ENCODE results near the gene RNF220. TPM values are rescaled to one million over a fixed set of nuclear protein-coding genes. Genes with fewer than 3 reads are reported as not detected.

The RNF220 gene
- total and polyA plus RNA-seq, 11 donors, result 54.2 to 108 (median 62.4) TPM

DNA sequence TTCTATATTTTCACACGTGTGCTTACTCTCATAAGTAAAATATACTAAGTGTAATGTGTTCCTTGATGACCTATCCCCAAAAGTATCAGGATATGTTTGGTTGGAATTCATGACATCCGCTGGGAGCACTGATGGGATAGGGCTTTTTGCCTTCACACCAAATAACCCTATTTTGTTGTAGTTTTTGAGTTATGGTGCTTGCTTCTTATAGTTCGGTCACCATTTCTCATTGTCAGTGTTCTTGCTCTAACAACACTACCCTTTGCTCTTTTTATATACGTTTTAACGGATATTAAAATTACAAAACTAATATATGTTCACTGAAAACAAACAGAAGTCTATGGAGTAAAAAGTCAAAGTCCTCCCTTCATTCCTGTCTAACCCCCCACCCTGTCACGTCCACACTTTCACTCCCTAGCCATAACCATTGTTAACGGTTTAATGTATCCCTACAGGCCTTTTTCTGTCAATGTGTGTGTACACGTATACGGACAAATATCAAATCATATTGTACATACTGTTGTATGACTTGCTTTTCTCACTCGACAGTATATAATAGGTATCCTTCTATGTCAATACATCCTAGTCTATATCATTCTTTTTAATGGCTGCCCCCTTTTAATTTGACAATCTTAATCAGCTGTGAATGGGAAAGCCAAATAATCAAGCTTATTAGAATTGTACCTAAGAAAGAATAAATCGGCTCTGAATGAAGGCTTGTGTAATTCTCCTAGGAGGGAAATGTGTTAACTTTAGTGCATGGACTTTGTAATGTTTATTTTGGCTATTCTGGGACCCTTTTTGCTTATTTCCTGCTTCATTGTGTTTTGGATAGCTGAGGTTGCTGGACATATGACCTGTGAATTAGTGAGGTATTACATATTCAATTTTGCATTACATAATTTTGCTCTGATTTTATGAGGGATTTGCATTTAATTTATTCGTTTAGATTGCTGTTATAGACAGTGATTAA lies 3.5 kb upstream of the RNF220 start:
- Histone ChIP-seq H3K36me3 (no peaks in the 10 kb centered on the region), H3K4me3 (no peak overlapping the region), H3K27ac (no peak overlapping the region), H3K27me3 (peaks cover 4 to 86% (median 38%) of the 10 kb centered on the region in 9 donors), H3K4me1 (peaks cover 0 to 22% (median 14%) of the 10 kb centered on the region in 12 donors), H3K9me3 (no peaks in the 10 kb centered on the region)
- intact Hi-C loops (cut with DNase I), result loop anchor here in 1 of 10 donors (5.0 kb wide), 1 partner anchor 81 kb away; no protein-coding TSS in a partner anchor
- ATAC-seq (no peak), DNase-seq (no peak)
- 84 to 85% (median 84%) methylated on average over 12 of the region's 12 CpGs for WGBS, 4 donors
- TF ChIP-seq, protein P1, sequence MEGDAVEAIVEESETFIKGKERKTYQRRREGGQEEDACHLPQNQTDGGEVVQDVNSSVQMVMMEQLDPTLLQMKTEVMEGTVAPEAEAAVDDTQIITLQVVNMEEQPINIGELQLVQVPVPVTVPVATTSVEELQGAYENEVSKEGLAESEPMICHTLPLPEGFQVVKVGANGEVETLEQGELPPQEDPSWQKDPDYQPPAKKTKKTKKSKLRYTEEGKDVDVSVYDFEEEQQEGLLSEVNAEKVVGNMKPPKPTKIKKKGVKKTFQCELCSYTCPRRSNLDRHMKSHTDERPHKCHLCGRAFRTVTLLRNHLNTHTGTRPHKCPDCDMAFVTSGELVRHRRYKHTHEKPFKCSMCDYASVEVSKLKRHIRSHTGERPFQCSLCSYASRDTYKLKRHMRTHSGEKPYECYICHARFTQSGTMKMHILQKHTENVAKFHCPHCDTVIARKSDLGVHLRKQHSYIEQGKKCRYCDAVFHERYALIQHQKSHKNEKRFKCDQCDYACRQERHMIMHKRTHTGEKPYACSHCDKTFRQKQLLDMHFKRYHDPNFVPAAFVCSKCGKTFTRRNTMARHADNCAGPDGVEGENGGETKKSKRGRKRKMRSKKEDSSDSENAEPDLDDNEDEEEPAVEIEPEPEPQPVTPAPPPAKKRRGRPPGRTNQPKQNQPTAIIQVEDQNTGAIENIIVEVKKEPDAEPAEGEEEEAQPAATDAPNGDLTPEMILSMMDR (IDR thresholded peaks at IDR 0.05), result no peak
- TF ChIP-seq POLR2A (IDR thresholded peaks at IDR 0.05), result no peak

DNA sequence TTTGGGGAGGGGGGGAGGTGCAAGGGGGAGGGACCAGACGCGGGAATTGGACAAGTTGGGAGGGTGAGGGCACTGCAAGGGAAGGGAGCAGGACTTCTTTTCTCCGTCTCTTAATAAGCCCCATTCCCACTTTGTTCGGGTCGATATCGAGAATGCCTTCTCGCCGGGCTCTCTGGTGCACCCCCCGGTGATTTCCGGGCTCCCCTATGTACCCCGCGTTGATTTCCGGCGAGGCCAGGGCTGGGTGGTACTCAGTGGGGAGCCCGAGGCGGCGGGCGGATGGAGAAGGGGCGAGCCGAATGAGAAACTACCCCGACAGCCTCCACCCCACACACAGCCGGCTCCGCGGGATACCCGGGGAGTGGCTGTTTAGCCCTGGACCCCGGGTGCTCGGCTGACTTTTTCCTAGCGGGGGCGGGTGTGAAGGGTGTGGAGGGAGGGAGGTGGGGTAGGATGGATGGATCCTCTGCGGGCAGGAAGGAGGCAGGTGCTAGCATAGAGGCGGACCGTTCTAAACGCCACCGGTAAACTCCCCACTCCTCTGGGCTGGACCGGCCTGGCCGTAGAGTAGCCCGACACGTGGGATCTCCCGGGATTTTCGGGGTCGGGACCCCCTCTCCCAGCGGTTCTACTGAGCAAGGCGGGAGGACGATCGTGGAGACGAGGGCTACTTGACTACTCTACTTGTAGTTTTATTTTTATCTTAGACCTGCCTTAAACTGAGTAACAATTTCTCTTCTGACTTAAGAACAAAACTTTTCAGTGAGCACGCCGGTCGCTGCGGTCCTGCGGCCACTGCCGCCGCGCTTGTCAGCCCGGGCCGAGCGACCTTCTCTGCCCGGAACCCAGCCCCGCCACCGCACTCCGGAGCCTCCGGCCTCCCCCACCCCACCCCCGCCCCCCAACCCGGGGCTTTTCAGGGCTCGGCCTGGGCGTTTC lies 1.0 kb downstream of the RNF220 start:
- ATAC-seq (peak in 3 of 4 donors; percentile 39 to 60 (median 44)), DNase-seq (peak in 2 of 5 donors; percentile 12 to 61)
- TF ChIP-seq POLR2A (IDR thresholded peaks at IDR 0.05), result no peak
- TF ChIP-seq, protein P1 (IDR thresholded peaks at IDR 0.05), result no peak
- Histone ChIP-seq H3K27ac (peak overlapping the region in 7 of 12 donors; percentile 3 to 71 (median 46)), H3K4me1 (peaks cover 10 to 52% (median 27%) of the 10 kb centered on the region in 12 donors), H3K4me3 (peak overlapping the region; percentile 24 to 66 (median 54)), H3K9me3 (no peaks in the 10 kb centered on the region), H3K27me3 (peaks cover 41 to 97% (median 77%) of the 10 kb centered on the region in 9 donors), H3K36me3 (no peaks in the 10 kb centered on the region)
- intact Hi-C loops (cut with DNase I), result loop anchor here in 2 of 10 donors (2.0 kb wide), 2 partner anchors 15 to 95 kb away; no protein-coding TSS in a partner anchor
- 1% methylated on average over 36 to 66 of the region's 66 CpGs for WGBS, 4 donors

DNA sequence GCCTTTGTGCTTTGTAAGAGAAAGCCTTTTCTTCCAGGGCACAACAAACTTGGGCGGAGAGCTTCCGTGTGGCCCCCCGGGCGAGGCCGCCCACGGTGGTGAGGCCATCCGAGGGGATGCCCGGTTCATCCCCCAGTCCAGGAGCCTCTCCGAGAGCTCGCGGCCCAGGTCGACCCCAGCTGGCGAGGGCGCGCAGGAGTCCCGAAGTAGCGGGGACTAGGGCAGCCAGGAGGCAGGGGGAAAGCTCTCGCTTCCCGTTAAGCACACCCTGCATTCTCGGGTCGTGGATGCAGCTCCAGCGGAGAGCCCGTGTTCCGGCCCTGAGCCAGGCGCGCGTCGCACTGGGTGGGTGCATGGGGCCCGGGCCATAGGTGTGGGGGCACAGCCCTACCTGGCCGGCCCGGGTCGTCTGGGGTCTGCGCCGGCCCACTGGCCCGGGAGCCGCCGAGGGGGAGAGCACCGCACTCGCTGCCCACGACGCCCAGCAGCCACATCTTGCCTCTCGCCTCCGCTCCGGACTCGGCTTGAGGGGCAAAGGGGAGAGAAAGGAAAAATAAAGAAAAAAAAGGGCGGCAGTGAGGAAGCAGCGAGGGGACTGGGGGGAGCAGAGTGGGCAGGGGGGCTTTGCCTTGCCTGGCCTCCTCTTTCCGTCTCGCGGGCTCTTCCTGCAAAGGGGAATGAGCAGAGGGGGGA lies 1.8 kb downstream of the RNF220 start:
- TF ChIP-seq, protein P1 (IDR thresholded peaks at IDR 0.05), result no peak
- no peak for TF ChIP-seq POLR2A (IDR thresholded peaks at IDR 0.05)
- ATAC-seq (no peak), DNase-seq (peak in 2 of 5 donors; percentile 12 to 63)
- intact Hi-C loops (cut with DNase I), result loop anchor here in 1 of 10 donors (2.0 kb wide), 1 partner anchor 14 kb away; no protein-coding TSS in a partner anchor
- peak overlapping the region in 3 of 12 donors; percentile 3 to 46 (median 10) for H3K27ac ChIP-seq
- H3K4me1 ChIP-seq, result peaks cover 10 to 52% (median 27%) of the 10 kb centered on the region in 12 donors
- H3K36me3 ChIP-seq, result no peaks in the 10 kb centered on the region
- H3K27me3 ChIP-seq, result peaks cover 47 to 99% (median 83%) of the 10 kb centered on the region in 9 donors
- peak overlapping the region; percentile 24 to 66 (median 54) for H3K4me3 ChIP-seq
- WGBS, 4 donors, result 0 to 4% (median 1%) methylated on average over 12 to 50 of the region's 50 CpGs
- no peaks in the 10 kb centered on the region for H3K9me3 ChIP-seq

Measured in heart left ventricle (tissue), 16 donors.